Transverse colon (tissue), 3 donors: Measurements from ENCODE around the gene LIMS4.
"Not testable (repeated sequence)": the region's sequence is repeated elsewhere in the genome, so short reads cannot be mapped to it uniquely, and the experiment has no call there.

Experiments used
- EP300 ChIP-seq: sonication (generic); formaldehyde crosslinking; IDR thresholded peaks from one replicate; pipeline ENCODE4 v1.6.1; 2017; ENCODE audit warnings: antibody characterized with exemption, low read depth
- POLR2A ChIP-seq: fragments of 450-650 bp; IDR thresholded peaks from one replicate; pipeline ENCODE4 v1.6.1; 2016; ENCODE audit warnings: antibody characterized with exemption, mild to moderate bottlenecking, moderate library complexity
- TF ChIP-seq, protein P1 (sequence below), 5 experiments: fragments of 200-600 bp in 3 of 5; fragments of 450-650 bp in 2 of 5; sonication (generic) in 3 of 5; IDR thresholded peaks; 1 replicate in 2 of 5; 2 replicates in 3 of 5; pipeline ENCODE4 v1.5.1; 2016 to 2017; ENCODE audit warnings: antibody characterized with exemption in 5 of 5, inconsistent platforms in 3 of 5, mild to moderate bottlenecking in 2 of 5, moderate library complexity in 1 of 5

- TF ChIP-seq, protein P1, sequence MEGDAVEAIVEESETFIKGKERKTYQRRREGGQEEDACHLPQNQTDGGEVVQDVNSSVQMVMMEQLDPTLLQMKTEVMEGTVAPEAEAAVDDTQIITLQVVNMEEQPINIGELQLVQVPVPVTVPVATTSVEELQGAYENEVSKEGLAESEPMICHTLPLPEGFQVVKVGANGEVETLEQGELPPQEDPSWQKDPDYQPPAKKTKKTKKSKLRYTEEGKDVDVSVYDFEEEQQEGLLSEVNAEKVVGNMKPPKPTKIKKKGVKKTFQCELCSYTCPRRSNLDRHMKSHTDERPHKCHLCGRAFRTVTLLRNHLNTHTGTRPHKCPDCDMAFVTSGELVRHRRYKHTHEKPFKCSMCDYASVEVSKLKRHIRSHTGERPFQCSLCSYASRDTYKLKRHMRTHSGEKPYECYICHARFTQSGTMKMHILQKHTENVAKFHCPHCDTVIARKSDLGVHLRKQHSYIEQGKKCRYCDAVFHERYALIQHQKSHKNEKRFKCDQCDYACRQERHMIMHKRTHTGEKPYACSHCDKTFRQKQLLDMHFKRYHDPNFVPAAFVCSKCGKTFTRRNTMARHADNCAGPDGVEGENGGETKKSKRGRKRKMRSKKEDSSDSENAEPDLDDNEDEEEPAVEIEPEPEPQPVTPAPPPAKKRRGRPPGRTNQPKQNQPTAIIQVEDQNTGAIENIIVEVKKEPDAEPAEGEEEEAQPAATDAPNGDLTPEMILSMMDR (IDR thresholded peaks at IDR 0.05): not testable (repeated sequence)
- not testable (repeated sequence) for TF ChIP-seq POLR2A, EP300
These were observed 23.3 kb downstream of the LIMS4 start for GRCh38 chr2:110449127-110449947.
